Activated CD4-positive, alpha-beta T cell treated with anti-CD3 and anti-CD28 coated beads for 24 hours (primary cell): ENCODE data around the gene ABLIM2.
"Not testable (repeated sequence)": the region's sequence is repeated elsewhere in the genome, so short reads cannot be mapped to it uniquely, and the experiment has no call there.

Experiments used
- DNase-seq, 2 donors: peaks; one replicate each; pipeline ENCODE4 v3.0.0-alpha.2; 2020; ENCODE audit warnings: low read depth in 2 of 2

ABLIM2 gene

DNA sequence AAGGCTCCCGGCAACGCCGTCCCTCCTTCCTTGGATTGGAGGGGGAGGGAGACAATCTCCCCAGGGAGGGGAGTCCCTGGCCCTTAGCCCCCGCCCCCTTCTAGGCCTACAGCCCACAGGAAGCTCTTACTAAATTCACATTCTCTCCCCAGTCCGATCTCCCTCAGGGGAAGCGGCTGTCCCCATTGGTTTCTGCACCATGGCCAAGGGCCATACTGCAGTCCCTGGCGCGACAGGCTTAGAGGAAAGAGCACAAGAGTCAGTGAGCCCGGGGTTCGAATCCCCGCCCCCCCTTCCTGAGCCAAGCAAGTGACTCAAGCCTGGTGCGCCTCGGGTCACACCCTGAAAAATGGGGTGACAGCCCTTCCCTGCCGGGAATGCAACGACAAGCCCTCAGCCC is 1.1 kb downstream of the ABLIM2 start:
- no peak for DNase-seq

GRCh38 chr4:8156617-8157016 is 2.0 kb downstream of the ABLIM2 start:
- no peak for DNase-seq

- no peak for DNase-seq
These were observed 2.8 kb downstream of the ABLIM2 start for GRCh38 chr4:8155660-8156421.

DNA sequence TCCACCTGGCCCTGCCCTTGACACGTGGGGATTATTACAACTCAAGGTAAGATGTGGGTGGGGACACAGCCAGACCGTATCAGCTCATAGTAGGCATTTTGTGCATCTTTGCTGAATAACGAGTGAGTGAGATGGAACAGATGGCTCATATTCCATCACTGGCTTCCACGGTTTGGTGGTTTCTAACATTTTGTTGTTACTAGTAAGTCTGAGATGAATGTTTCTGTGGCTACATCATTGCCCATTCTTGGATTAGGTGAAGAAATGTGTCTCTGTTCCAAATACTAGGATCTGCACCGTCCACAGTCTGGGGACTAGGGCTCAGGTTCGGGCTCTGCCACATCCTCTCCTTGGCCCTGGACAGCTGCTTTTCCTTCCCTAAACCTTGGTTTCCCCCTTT is 3.6 kb downstream of the ABLIM2 start:
- DNase-seq: no peak

GRCh38 chr4:8153441-8153840 is 5.2 kb downstream of the ABLIM2 start:
- no peak for DNase-seq

DNA sequence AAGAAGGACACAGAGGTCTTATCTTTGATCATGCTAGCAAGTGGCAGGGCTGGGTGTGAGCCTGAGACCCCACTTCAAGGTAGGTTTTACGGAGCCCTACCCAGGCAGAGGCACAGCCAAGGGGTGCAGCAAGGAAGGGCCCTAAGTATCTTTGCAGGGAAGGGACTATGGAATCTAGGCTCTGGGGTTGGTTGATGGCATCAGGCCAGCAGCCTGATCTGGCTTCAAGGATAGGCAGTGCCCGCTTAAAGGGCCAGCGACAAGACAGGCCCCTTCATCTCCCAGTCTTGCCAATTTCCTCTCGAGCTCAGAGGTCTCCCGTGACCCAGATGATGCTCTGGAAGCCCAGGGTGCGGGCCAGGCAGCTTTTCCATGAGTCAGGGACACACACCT is 5.8 kb downstream of the ABLIM2 start:
- DNase-seq: no peak

- no peak for DNase-seq
These were observed 6.3 kb downstream of the ABLIM2 start for GRCh38 chr4:8152090-8152864.

- no peak for DNase-seq
These were observed 7.4 kb downstream of the ABLIM2 start for GRCh38 chr4:8151165-8151650.

DNA sequence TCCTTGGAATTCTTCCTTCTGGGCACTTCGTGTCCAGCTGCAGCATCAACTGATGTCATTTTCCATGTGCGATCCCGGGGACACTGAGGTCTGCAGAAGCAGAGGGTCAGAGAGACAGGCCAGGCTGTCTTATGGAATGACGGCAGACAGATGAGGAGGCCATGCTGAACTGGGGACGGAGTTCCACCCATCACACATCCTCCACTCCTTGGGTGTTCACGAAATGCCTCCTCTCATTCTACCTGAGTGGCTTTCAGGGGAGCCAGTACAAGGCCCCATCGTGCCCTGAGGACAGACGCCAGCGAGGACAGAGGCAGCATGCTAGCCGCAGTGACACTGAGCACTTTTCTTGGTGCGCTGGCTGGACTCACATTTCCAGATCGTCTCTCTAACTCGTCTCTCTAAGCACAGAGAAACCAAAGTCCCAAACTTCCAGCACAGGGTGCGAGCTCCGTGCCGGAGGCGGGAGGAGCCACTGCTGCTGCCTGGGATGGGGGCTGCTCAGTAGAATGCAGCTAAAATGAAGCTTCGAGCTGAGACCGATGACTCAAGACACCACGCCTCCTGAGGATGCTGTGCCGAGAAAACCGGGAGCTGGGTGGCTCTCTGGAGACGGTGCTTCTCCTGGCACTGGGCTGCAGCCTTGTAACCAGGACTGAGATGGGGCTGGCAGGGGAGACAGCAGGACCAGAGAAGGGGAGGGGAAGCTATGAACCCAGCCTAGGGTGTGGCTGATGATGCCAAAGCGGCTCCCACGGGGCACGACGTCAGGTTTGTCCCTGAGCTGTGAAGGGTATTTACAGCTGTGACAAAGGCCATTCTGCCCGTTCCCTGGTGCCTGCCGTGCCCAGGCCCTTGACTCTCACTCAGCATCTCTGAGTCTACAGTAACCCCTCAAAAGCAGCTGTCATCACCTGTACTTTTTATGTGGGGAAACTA is 8.2 kb downstream of the ABLIM2 start:
- DNase-seq: no peak

- DNase-seq: no peak
These were observed 8.9 kb downstream of the ABLIM2 start for GRCh38 chr4:8149664-8150063.

- no peak for DNase-seq
These were observed 9.7 kb downstream of the ABLIM2 start for GRCh38 chr4:8148785-8149435.

DNA sequence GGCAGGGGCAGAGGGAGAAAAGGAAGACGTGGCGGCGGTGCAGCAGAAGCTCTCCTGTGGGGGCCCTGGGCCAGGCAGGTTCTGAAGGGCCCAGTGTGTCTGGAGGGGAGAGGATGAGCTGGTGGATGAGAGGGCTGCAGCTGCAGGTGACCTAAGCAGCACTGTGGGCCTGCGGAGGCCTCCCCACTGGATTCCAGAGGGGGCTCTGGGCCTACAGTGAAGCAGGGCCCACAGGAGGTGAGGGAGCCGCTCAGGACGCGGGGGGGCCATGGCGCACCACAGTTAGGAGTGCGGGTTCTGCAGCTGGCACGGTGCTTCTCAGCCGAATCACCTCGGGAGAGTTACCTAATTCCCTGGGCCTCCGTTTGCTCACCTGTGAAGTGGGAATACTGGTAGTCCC is 10.5 kb downstream of the ABLIM2 start:
- no peak for DNase-seq

DNA sequence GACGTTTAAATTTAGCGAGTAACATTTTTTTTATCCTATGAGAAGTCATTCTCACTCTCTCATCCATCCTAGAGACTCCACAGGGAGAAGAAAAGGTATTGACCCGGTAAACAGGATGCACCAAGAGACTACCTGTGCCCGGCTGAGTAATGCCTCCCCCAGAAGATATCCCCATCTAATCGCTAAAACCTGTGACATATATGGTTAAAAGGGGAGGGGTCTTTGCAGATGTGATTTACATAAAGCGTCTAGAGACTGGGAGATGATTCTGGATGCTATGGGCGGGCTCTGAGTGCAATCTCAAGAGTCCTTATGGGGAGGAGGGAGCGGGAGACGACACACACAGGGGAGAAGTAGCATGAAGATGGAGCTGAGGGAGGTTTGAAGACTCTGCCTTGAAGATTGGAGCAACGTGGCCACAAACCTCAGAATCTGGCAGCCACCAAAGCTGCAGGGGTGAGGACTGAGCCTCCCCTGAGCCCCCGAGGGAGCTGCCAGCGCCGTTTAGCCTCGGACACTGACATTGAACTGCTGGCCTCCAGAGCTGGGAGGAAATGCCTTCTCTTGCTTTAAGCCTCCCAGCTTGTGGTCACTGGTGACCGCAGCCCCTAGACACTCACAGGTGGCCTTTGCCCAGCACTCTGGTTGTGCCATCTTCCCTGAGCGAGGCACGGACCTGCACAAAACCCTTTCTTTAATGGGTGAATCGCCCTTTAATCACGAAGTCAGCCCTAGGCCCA is 11.2 kb downstream of the ABLIM2 start:
- no peak for DNase-seq

DNA sequence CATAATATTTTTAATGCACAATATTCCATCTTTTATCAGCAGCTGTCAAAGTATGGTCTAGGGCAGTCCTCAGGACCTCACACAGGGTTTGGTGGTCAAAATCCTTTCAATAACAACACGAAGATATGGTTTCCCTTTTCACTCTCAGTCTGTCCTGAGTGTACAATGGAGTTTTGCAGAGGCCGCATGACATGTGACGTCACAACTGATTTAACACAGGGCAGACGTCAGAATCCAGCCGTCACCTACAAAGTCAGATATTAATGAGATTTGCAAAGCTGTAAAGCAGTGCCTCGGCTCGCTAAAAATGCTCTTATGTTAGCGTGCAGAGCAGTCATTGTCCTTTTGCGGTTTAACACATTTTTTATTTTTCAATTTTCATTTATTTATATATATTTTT is 12.5 kb downstream of the ABLIM2 start:
- no peak for DNase-seq

DNA sequence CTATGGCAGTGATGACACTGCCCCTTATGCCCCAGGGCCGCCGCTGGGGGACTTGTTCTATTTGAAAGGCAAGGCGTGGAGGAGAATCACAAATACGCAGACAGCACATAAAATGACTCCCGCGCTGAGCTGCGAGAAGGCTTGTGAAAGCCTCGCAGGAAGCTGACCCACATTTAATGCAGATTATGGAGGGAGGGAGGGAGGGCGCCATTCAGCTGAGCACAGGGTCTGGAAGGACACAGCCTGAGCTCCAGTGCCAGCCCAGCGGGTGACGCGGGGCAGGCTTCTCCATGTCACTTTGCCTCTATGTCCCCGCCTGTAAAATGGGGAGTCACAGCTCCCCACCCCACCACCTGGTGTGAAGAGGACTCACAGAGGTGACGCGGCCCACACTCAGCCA is 14.3 kb downstream of the ABLIM2 start:
- no peak for DNase-seq

- no peak for DNase-seq
These were observed 15.0 kb downstream of the ABLIM2 start for GRCh38 chr4:8143392-8144140.

- DNase-seq: no peak
These were observed 16.1 kb downstream of the ABLIM2 start for GRCh38 chr4:8142556-8142955.

DNA sequence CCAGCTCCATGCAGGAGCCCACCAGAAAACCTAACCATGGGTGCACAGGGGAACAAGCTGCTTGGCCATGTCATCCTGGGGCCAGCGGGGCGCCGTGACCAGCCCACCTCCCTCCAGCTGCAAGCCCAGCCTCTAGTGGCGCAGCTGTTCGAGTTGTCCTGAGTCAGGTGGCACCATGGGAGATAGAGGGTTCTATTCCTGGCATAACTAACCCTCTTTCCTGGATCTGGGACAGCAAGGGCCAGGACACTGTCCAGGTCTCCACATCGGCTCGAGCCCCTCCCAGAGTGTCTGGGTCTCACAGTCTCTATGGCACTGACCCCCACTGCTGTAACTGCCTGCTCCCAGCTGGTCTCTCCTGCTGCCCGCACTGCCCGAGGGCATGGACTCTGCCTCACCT is 16.7 kb downstream of the ABLIM2 start:
- DNase-seq: no peak

DNA sequence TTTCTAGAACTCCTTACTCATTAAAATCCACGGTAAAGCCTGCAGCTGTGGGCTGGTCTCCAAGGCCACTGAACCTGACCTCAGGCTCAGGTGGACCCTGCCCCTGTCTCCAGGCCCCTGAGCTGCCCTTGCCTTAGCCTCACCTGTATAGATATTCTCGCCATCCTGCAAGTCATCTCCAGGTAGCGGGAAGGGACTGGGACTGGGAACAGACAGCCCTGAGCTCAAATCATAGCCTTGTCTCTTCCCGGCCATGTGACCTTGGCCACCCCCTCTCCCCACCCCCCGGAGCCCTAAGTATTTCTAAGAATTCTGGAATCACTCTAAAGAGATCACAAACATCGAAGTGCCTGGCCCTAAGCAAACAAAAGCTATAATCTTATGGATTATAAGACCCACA is 17.7 kb downstream of the ABLIM2 start:
- DNase-seq: no peak

DNA sequence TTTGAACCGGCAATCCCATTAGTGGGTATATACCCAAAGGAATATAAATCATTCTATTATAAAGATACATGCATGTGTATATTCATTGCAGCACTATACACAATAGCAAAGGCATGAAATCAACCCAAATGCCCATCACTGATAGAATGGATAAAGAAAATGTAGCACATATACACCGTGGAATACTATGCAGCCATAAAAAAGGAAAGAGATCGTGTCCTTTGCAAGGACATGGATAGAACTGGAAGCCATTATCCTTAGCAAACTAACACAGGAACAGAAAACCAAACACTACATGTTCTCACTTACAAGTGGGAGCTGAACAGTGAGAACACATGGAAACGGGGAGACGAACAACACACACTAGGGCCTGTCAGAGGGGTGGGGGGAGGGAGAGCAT is 18.9 kb downstream of the ABLIM2 start:
- DNase-seq: not testable (repeated sequence)
